NCI-H82 treated with DMSO at 0.1 percent for 48 hours (cell line): ENCODE measurements around the gene SLC12A2.

Experiments used
- DNase-seq: peaks from one replicate; lab custom pipeline; 2025; ENCODE audit not compliant: unreplicated experiment; lab: John Stamatoyannopoulos, UW

The SLC12A2 gene

GRCh38 chr5:128216860-128217531 lies 133.4 kb downstream of the SLC12A2 start:
- no peak for DNase-seq

- DNase-seq: no peak
Observed at GRCh38 chr5:128220841-128221240, 137.3 kb downstream of the SLC12A2 start.

- DNase-seq: no peak
Observed at GRCh38 chr5:128224336-128224735, 140.8 kb downstream of the SLC12A2 start.

- DNase-seq: no peak
Observed at GRCh38 chr5:128225245-128226030, 141.9 kb downstream of the SLC12A2 start.

- no peak for DNase-seq
Observed at GRCh38 chr5:128228008-128228407, 144.4 kb downstream of the SLC12A2 start.

- DNase-seq: no peak
Observed at GRCh38 chr5:128228521-128228920, 145.0 kb downstream of the SLC12A2 start.

- DNase-seq: no peak
Observed at GRCh38 chr5:128234928-128235641, 151.5 kb downstream of the SLC12A2 start.

GRCh38 chr5:128236334-128236733 lies 152.8 kb downstream of the SLC12A2 start:
- DNase-seq: no peak

GRCh38 chr5:128237000-128237399 lies 153.4 kb downstream of the SLC12A2 start:
- no peak for DNase-seq

- no peak for DNase-seq
Observed at GRCh38 chr5:128237546-128237945, 154.0 kb downstream of the SLC12A2 start.
